GM12872 (cell line): Measurements from ENCODE around the gene ZFYVE16.

Source experiments
- TF ChIP-seq, protein P1 (sequence below): IDR thresholded peaks from 3 replicates; pipeline ENCODE4 v1.5.1; 2011; ENCODE audit warnings: low read depth, mild to moderate bottlenecking, low read length, moderate library complexity; ENCODE audit not compliant: insufficient read depth

Gene ZFYVE16

GRCh38 chr5:80474929-80475328, 67.1 kb downstream of the ZFYVE16 start:
- TF ChIP-seq, protein P1, sequence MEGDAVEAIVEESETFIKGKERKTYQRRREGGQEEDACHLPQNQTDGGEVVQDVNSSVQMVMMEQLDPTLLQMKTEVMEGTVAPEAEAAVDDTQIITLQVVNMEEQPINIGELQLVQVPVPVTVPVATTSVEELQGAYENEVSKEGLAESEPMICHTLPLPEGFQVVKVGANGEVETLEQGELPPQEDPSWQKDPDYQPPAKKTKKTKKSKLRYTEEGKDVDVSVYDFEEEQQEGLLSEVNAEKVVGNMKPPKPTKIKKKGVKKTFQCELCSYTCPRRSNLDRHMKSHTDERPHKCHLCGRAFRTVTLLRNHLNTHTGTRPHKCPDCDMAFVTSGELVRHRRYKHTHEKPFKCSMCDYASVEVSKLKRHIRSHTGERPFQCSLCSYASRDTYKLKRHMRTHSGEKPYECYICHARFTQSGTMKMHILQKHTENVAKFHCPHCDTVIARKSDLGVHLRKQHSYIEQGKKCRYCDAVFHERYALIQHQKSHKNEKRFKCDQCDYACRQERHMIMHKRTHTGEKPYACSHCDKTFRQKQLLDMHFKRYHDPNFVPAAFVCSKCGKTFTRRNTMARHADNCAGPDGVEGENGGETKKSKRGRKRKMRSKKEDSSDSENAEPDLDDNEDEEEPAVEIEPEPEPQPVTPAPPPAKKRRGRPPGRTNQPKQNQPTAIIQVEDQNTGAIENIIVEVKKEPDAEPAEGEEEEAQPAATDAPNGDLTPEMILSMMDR = no peak

- TF ChIP-seq, protein P1 = no peak
These were observed 71.8 kb downstream of the ZFYVE16 start for GRCh38 chr5:80479713-80480112.

DNA sequence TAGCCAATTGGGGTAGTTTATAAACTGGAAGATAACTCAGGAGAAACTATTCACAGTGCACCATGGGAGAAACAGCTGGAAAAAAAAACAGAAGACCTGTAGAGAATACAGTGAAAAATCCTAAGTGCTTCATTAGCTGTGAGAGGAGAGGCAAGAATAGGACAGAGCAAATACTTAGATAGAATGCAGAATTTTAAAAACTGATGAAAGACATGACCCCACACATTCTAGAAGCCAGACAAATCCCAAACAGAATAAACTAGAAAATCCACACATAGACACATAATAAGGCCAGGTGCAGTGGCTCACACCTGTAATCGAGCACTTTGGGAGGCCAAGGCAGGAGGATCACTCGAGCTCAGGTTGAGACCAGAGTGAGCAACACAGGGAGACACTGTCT, 72.5 kb downstream of the ZFYVE16 start:
- TF ChIP-seq, protein P1 = no peak

- TF ChIP-seq, protein P1 = peak; percentile 89
These were observed 73.4 kb downstream of the ZFYVE16 start for GRCh38 chr5:80481019-80481893.

DNA sequence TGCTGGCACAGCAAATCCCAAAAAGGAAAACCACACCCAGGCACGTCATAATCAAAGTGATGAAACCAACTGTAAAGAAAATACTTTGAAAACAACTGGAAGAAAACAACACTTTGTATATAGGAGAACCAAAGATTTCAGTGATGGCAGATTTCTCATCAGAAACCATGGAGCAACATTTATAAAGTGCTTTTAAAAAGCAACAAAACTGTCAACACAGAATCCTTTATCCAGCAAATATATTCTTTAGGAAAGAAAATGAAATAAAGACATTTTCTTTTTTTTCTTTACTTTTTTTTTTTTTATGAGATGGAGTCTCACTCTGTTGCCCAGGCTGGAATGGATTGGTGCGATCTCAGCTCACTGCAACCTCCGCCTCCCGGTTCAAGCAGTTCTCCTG, 74.7 kb downstream of the ZFYVE16 start:
- TF ChIP-seq, protein P1 = no peak

- TF ChIP-seq, protein P1 = no peak
These were observed 75.9 kb downstream of the ZFYVE16 start for GRCh38 chr5:80483636-80484232.

GRCh38 chr5:80487444-80487828, 79.6 kb downstream of the ZFYVE16 start:
- TF ChIP-seq, protein P1 = no peak
